Neutrophil (primary cell): ENCODE measurements around the gene PREX1.

Experiments
- H3K27ac ChIP-seq: fragments of 200-600 bp; sonication (generic); 2 replicates; pipeline ENCODE4 v1.5.1; 2016; ENCODE audit warnings: mild to moderate bottlenecking, moderate library complexity
- H3K27me3 ChIP-seq: fragments of 200-600 bp; sonication (generic); 2 replicates; pipeline ENCODE4 v1.6.0; 2016; ENCODE audit warnings: mild to moderate bottlenecking
- H3K36me3 ChIP-seq: fragments of 200-600 bp; sonication (generic); 2 replicates; pipeline ENCODE4 v1.5.1; 2017
- H3K4me1 ChIP-seq, 2 experiments: fragments of 200-600 bp in 1 of 2; sonication (generic) in 1 of 2; 1 replicate in 1 of 2; 2 replicates in 1 of 2; pipeline versions ENCODE4 v1.5.1 to v1.6.1; 2013 to 2016; ENCODE audit warnings: low read depth in 1 of 2, low read length in 1 of 2, mild to moderate bottlenecking in 1 of 2, moderate library complexity in 1 of 2; ENCODE audit not compliant: control insufficient read depth in 1 of 2, insufficient read depth in 1 of 2
- H3K4me3 ChIP-seq, 2 experiments: fragments of 200-600 bp in 1 of 2; sonication (generic) in 1 of 2; 1 replicate in 1 of 2; 2 replicates in 1 of 2; pipeline ENCODE4 v1.5.1; 2013 to 2016; ENCODE audit warnings: low read depth in 1 of 2, low read length in 1 of 2, mild to moderate bottlenecking in 1 of 2, moderate library complexity in 1 of 2
- H3K9me3 ChIP-seq: fragments of 200-600 bp; sonication (generic); 2 replicates; pipeline ENCODE4 v1.5.1; 2016
- CTCF ChIP-seq: fragments of 200-600 bp; sonication (generic); IDR thresholded peaks from 2 replicates; pipeline ENCODE4 v1.5.1; 2016; ENCODE audit warnings: antibody characterized with exemption

The PREX1 gene

GRCh38 chr20:48785801-48786200 is 42.0 kb downstream of the PREX1 start:
- Histone ChIP-seq H3K27ac (peak overlapping the region; percentile 99), H3K4me1 (peaks cover 98 to 100% of the 10 kb centered on the region in 2 experiments), H3K4me3 (peak overlapping the region in 1 of 2 experiments; percentile 61), H3K27me3 (no peaks in the 10 kb centered on the region), H3K9me3 (no peaks in the 10 kb centered on the region), H3K36me3 (peaks cover 20% of the 10 kb centered on the region)
- no peak for TF ChIP-seq CTCF

- no peak for TF ChIP-seq CTCF
- no peaks in the 10 kb centered on the region for H3K9me3 ChIP-seq
- H3K36me3 ChIP-seq: peaks cover 17% of the 10 kb centered on the region
- peak overlapping the region; percentile 99 for H3K27ac ChIP-seq
- H3K4me1 ChIP-seq: peaks cover 98 to 100% of the 10 kb centered on the region in 2 experiments
- no peaks in the 10 kb centered on the region for H3K27me3 ChIP-seq
- H3K4me3 ChIP-seq: no peak overlapping the region
Measured at GRCh38 chr20:48785256-48785655, 42.5 kb downstream of the PREX1 start.

- H3K27ac ChIP-seq: peak overlapping the region; percentile 99
- TF ChIP-seq CTCF: no peak
- peaks cover 98 to 100% of the 10 kb centered on the region in 2 experiments for H3K4me1 ChIP-seq
Measured at GRCh38 chr20:48784273-48784641, 43.5 kb downstream of the PREX1 start.

GRCh38 chr20:48783533-48784272 is 44.1 kb downstream of the PREX1 start:
- no peak for TF ChIP-seq CTCF
- Histone ChIP-seq H3K4me1 (peaks cover 98 to 100% of the 10 kb centered on the region in 2 experiments), H3K27ac (peak overlapping the region; percentile 99)

More at GRCh38 chr20:48784273-48784641, 43.5 kb downstream of the PREX1 start:
- Histone ChIP-seq H3K9me3 (no peaks in the 10 kb centered on the region), H3K4me3 (no peak overlapping the region), H3K27me3 (no peaks in the 10 kb centered on the region), H3K36me3 (peaks cover 16% of the 10 kb centered on the region)

GRCh38 chr20:48782901-48783308 is 44.9 kb downstream of the PREX1 start:
- peak overlapping the region; percentile 99 for H3K27ac ChIP-seq
- H3K4me3 ChIP-seq: peak overlapping the region; percentile 33 to 59
- H3K4me1 ChIP-seq: peaks cover 98 to 100% of the 10 kb centered on the region in 2 experiments
- no peaks in the 10 kb centered on the region for H3K27me3 ChIP-seq
- H3K36me3 ChIP-seq: peaks cover 14% of the 10 kb centered on the region
- TF ChIP-seq CTCF: no peak
- no peaks in the 10 kb centered on the region for H3K9me3 ChIP-seq

More at GRCh38 chr20:48783533-48784272, 44.1 kb downstream of the PREX1 start:
- no peaks in the 10 kb centered on the region for H3K9me3 ChIP-seq
- peak overlapping the region; percentile 33 to 59 for H3K4me3 ChIP-seq
- peaks cover 14% of the 10 kb centered on the region for H3K36me3 ChIP-seq
- no peaks in the 10 kb centered on the region for H3K27me3 ChIP-seq
